HK-2 (cell line): ENCODE measurements around the gene RBM11.

Experiments
- DNase-seq: peaks from one replicate; pipeline ENCODE4 v3.0.0-alpha.2; 2018; ENCODE audit not compliant: unreplicated experiment

RBM11 gene

GRCh38 chr21:14270631-14271030, 54.7 kb downstream of the RBM11 start:
- DNase-seq: no peak

GRCh38 chr21:14271053-14271452, 55.1 kb downstream of the RBM11 start:
- no peak for DNase-seq

- no peak for DNase-seq
Measured at GRCh38 chr21:14271641-14272040, 55.7 kb downstream of the RBM11 start.

- no peak for DNase-seq
Measured at GRCh38 chr21:14273736-14274538, 58.0 kb downstream of the RBM11 start.

GRCh38 chr21:14275702-14276205, 59.8 kb downstream of the RBM11 start:
- no peak for DNase-seq
